Amniotic stem cell (primary cell): Measurements from ENCODE around the gene SFT2D1.

Experiments
- DNase-seq: peaks from one replicate; lab custom pipeline; 2025; lab: John Stamatoyannopoulos, UW

Gene SFT2D1

DNA sequence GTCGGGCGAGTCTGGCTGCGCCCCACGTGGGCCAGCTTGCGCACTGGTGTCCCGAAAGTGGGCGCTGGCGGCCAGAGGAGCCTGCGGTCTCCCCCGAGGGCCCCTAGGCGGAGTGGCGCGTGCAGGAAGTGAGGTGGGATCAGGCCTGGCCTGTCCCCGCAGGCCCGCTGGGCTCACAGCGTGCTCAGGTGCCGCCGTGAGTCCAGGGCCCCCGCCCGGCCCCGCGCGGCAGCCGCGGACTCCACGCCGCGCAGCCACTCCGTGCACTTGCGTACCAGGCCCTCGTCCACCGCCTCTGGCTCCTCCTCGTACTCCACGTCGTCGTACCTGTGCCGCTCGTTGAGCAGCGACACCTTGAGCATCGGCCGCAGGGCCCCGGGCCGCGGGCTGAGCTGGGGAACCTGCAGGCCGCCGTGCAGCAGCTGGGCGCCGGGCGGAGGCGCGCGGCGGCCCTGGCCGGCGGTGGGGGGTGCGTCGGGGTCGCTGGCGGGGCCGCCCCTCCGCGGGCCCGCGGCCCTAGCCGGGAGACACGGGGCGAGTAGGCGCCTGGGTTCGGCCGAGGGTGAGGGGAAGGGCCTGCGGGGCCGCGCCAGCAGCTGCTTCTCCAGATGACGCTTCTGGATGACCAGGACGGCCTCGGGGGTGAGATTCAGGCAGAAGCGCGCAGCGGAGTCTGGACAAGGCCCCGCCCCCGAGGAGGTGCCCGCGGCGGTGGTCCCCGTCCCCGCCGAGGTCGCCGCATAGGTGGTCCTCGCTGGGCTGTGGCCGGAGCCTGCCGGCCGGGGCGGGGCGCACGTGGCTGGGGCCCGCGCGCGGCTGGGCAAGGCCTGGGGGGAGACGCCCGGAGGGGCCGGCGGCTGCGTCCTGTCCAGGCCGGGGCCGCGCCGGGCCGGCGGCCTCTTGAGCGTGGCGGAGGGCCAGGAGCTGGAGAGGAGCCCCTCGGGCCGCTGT is 35.0 kb downstream of the SFT2D1 start:
- DNase-seq, result no peak

DNA sequence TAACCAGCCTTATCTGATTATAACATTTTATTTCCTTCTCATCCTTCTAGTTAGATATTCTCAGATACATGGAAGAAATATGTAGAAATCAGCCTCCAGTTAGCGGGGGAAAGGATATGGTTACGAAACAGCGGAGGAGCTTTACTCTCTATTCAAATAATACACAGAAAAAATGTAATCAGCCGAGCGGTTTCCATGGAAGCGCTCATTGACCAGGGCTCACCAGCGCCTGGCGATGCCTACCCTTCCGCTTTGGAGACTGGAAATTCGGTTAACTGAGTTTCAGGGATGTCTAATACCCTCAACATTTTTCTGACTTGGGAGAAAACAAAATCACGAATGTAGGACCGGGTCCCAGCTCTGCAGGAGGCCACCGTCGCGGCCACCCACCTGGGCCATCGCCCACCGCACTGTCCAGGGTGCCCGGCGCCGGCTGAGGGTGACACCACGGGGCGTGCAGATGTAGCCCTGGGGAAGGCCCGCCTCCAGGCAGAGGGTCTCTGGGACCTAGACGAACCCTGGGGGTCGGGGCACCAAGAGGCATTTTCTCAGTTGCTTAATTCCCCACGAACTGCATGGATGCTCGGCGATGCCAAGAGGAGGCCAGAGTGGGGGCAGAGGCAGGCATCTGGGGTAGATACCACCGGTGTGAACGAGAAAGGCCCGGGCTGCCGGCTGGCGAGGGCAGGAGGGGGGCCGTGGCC is 35.8 kb downstream of the SFT2D1 start:
- no peak for DNase-seq

DNA sequence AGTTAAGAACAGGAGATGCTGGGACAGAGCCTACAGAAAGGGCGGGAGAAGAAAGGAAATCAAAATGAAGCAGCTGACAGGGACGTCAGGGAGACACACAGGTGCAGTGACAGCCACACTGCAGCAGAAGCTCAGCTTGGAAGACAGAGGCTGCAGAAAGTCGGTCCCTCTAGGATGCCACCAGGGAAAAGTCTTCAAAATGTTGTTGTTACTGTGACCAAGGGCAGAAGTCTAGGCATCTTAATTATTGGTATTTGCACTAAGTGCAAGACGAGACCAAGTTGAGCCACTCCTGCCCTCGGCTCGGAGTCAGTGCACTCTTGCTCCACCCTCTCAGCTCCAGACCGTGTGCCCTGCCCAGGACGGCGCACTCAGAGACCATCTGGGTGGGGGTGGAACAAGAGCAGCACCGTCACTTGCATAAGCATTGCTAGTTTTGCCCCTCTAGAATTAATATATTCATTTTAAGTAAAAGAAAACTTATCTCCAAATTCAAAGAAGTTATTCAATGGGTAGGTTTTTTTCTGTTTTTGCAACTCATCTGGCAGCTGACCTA is 36.7 kb downstream of the SFT2D1 start:
- no peak for DNase-seq

DNA sequence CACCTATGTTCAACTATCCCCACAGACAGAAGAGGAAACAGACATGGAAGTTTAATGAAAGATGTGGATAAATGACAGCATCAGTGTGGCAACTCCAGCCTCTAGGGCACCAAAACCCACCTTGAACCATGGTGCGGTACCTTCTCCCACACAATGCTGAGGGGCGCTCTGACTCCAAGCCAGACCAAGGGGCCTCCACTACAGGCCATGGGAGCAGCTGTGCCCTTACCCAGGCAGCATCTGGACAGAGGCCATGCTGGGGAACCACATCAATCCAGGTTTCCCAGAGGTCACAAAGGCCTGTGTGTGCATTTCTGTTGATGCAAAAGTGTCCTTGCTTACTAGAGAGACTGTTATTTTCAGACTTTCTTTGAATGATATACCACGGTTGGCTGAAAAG is 38.2 kb downstream of the SFT2D1 start:
- DNase-seq, result no peak

DNA sequence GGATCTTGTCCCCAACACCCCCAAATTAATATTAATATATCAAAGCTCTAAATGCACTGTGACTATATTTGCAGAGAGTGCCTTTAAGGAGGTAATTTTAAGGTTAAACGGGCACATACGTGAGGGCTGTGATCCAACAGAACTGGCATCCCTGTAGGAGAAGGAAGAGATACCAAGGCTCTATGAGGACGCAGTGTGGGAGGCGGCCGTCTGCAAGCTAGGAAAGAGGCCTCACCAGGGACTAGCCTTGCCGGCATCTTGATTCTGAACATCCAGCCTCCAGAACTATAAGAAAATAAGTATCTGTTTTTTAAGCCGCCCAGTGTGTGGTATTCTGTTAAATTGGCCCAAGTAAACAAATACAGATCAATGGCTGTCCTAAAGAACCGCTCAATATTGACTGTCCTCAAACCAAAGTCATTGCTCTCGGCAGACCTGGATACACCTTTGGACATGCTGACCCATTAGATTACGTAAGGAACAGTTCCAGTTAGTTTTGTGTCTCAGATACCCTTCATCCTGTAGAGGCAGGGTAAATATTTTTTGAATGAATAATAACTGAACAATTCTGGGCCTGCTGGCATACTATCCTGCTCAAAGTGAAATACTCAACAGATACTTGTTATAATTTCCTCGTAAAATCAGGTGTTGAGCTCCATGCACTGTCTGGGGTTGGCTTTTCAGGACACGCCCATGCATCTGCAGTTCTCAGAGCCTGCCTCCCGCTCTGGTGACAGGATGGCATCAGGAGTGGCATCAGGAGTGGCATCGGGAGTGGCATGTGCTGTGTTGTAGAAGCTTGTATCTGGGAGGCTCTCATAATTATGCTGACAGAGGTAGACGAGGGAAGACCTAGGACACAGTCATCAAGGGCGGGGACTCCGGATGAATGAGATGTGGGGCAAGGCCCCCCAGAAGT is 40.5 kb downstream of the SFT2D1 start:
- no peak for DNase-seq

DNA sequence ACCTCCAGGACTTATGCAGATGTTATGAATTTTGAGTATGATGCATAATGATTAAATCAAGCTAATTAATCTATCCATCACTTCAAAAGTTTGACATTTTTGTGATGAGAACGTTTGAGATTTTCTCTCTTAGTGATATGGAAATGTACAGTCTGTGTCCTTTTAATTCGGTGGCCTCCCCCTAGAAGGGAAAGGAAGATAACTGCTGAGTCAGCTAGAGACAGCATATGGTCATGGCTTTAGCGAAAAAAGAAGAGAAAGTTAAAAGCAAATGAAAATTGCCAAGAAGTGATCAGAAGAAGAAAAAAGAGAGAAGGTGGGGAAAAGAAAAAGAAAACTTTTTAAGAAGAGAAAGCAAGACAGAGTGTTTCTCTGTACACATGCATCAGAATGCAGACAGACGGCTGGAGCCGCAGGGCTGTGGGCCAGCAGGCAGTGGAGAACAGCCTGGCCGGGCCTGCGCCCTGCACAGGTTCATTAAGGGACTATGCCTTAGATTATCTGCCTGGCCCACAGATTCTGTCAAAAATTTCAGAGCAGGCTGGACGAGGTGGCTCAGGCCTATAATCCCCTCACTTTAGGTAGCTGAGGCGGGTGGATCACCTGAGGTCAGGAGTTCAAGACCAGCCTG is 41.9 kb downstream of the SFT2D1 start:
- DNase-seq, result no peak

DNA sequence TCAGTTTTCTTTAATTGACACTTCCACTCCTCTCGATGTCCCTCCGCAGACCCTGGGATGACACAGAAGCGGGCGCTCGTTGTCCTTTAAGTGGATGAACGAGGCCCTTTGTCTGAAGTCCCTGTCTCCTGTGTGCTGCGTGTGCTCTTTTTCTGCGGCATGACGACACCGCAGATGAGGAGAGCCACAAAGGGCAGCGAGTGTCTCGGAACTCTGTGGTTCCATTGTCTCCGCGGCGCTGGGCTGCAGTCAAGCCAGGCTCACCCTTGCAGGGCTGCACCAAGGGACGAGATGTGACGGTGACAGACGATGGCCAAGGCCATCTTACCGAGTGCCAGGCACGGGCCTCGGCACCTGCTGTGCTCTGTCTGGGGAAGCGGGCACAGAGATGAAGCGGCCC is 44.7 kb downstream of the SFT2D1 start:
- no peak for DNase-seq

DNA sequence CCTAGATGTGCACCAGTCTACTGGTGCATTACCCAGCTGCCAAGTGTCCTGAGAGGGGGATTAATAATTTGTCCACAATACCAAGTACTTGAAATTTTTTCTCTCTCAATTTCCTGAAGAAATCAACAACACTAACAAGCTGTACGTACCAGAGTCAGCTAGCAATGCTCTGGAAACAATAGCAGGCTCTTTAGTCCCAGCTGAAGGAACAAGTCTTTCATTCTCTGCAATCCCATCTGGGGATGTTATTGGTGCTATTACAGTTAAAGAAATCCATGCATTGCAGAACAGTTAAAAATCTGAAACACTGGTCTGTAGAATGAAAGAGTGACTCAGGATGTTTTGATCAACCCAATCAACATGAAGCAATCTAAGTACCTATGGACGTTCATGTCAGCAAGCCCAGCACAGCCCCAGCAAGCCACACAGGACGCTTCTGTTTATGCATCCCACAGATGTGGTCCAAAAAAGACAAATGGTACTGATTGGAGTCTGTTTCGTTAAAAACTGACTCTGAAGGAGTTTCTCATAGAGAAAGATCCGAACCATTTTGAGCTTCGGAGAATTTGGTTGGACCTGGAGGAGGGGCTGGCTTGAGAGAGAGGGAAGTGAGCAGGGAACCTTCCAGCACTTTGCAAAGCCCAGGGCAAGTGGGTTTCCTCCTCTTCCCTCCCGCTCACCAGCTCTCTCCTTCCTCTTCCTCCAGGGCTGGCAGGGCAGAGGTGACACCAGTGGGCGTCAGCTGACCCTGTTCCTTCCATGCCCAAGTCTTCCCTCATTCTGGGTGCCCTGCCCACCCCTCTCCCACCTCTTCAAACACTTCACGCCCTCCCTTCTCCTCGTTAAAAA is 46.1 kb downstream of the SFT2D1 start:
- DNase-seq, result no peak

DNA sequence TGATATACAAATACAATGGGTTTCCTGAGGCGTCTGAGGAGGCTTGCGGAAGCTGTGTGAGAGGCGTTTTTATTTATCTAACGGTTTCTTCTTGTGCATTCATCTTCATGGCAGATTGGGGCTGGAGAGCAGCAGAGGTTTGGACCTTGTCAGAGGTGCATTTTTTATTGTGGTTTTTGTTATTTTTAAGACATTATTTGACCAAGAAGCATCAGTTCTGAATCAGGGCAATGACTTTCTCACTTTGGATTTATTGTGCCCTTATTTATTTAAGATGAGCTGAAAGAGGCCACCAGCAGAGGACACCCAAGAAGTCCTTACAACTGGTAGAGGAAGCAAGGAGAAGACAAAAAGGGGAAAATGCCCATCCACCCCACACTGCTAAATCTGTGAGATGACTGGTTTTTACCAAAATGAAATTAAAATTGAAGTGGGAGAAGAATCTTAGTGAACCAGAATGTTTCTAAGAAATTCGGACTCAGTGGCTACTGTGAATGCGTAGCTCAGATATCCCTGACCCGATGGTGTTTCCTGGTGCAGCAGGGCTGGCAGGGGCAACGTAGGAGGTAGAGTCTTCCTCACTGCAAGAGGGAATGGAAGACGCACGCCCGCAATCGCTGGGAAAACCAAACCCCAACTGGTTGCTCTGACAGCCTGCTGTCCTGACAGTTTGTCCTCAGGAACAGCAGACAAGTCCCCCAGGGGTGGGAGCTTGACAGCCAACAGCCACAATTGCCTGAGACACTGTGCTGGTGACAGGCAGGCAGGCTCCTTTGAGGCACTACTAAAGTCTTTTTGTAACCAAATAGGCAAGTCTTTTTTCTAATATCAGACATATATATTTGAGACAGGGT is 48.4 kb downstream of the SFT2D1 start:
- no peak for DNase-seq

DNA sequence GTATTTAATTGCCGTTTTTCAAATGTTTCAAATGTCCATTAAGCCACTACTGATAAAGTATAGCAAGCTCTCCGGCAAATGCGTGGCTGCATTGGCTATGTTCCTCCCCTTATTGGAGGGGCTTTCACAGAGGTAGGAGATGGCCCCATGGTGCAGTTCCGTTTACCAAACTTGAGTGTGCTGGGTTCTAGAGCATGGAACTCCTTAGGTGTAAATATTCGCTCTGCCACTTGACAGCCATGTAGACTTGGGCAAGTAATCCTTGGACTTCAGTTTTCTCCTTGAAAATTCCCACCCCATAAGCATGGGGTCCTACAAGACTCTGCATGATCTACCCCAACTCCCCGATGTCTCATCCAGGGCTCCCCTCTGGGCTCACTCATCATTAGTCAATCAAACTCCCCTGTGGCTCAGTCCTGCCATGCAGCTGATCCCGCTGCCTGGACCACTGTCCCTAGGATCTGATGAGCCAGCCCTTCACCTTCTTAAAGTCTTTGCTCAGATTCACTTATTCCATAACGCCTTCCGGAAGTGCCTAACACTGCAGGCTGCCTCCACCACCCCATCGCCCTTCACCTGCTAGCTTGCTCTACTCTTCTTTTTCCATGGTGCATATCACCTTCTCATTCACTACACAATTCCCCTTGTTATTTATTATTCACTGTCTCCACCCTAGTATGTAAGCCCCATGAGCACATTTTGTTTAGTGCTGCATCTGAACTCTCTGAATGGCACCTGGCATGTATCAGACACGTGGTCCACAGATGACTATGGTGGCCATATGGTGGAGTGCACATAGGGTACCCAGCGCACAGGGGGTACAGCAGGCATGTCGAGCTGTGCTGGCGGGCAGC is 52.9 kb downstream of the SFT2D1 start:
- DNase-seq, result no peak

DNA sequence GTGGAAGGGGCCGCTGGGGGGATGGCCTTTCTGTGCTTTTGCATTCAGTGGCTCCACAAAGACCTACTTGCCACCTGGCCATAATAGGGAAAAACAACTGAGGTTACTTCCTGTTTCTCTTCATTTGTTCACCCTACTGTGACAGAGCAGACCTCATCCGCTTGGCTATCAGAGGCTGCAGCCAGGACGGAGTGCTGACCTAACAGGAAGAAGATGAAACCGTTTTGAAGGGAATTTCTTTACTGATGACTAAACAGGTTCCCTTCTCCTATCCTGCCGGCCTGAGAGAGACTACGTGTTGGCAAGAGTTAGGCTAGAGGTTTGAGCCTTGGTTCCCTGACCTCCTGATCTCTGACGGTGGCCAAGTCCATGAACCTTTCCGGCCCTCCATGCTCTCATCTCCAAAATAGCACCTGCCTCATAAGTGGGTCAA is 55.5 kb downstream of the SFT2D1 start:
- no peak for DNase-seq

DNA sequence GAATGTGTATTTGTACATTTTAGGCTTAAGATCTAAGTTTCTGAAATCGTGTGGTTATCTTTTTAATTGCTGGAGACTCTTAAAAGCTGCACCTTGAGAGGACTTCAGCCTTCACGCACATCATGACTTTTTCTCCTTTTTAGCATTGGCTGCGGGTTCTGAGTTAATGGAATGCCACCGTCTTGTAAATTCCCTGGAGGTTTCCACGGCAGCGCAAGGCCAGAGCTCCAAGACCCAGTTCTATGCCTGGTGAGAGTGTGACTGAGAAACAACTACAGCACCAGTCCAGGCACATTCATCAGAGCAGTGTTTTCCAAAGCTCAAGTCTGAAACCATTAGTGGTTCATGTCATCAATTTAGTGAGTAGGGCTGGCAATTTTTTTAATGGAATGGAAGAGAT is 57.1 kb downstream of the SFT2D1 start:
- DNase-seq, result no peak

DNA sequence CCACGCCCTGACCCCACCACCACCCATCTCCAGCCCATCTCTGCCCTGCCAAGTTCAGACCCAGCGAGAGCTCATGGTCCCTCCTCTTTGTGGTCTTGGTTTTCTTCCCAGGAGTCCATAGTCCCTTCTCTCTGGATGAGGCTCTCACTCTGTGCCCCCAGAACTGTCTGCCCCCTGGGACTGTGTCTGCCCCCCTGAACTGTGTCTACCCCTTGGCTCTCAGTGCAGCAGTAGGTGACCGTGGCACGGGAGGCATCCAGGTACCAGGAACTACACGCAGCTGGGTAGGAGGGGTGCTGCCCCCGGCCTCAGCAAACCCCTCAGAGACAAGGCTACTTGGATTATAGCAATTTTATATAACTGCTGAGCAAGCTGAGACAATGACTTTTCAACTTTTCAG is 57.7 kb downstream of the SFT2D1 start:
- no peak for DNase-seq

DNA sequence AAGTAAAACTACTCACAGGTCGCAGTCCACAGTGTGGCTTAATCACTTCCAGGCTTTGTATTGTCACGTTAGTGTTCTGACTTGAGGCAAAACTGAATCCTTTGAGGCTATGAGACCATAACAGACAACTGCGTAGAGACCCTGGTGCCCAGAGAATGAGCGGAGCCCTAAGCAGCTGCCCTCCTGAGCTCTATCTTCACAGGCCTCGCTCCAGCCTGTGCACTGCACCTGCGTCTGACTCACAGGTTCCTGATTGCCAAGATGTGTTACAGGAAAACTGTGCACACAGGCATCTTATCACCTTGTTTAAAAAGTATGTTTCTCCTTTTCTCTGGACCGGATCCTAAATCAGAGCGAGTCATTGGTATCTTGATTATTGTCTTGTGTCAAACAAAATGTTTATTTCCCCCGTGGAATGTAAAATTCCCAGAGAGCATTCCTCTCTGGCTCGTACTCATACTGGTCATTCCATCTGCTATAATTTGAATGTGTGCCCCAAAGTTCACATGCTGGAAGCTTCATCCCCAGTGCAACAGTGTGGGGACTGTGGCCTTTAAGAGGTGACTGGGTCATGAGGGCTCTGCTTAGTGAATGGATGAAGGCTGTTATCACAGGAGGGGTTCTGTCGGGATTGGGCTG is 59.8 kb downstream of the SFT2D1 start:
- no peak for DNase-seq

DNA sequence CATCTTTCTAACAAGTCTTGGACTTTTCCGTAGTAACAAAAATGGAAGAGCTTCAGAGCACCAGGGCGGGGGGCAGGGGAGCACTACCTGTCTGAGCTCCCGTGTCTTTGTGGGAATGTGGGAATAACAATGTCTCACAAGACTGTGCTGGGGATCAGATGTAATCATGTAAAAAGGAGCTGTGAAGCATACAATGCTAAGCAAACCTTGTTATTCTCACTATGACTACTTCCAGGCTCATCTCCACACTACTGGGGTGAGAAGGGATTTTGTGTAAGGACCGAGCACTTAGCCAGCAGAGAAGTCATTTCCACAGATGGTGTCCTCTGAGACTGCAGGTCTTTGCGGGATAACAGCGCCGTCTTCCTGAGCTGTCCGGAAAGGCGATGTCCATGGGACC is 61.2 kb downstream of the SFT2D1 start:
- no peak for DNase-seq

DNA sequence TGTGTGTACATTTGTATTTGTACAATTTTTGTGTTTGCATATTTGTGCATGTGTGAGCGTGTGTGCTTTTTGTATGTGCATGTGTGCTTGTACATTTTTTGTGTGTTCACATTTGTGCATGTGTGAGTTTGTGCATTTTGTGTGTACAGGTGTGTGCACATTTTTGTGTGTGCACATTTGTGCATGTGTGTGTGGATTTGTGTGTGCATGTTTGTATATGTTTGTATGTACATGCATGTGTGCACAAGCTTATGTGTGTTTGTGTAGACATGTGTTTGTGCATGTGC is 63.0 kb downstream of the SFT2D1 start:
- no peak for DNase-seq

DNA sequence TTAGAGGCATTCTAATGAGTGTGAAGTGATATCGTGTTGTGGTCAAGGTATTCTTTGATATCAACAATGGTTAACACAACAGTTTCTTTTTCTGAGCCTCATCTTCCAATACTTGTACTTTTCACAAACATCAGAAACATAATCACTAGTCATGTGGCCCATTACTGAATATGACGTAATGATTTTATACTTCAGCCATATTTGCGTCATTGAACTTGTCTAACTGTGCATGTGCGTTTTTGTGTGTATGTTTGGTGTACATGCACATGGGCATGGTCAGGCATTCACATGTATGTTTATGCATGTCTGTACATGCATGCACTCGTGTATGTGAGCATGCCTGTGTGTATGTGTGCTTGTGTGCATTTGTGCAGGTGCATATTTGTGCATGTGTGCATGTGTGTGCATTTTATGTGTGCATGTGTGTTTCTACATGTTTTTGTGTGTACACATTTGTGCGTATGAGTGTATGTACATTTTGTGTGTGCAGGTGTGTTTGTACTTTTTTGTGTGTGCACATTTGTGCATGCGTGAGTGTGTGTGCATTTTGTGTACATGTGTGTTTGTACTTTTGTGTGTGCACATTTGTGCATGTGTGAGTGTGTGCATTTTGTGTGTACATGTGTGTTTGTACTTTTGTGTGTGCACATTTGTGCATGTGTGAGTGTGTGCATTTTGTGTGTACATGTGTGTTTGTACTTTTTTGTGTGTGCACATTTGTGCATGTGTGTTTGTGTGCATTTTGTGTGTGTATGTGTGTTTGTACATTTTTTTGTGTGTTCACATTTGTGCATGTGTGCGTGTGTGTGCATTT is 63.6 kb downstream of the SFT2D1 start:
- no peak for DNase-seq
